ENCODE results near the gene ECT2.
"Not testable (repeated sequence)": the region's sequence is repeated elsewhere in the genome, so short reads cannot be mapped to it uniquely, and the experiment has no call there.

Gene ECT2

GRCh38 chr3:172856795-172857742 is 106.5 kb downstream of the ECT2 start:
- Histone ChIP-seq H3K9ac (no peak overlapping the region), H3K4me3 (IDR thresholded peaks at IDR 0.05; ENCODE audit: insufficient read depth, low read depth, low read length) (no peak overlapping the region), H3K4me2 (no peak overlapping the region), H3K79me2 (ENCODE audit: insufficient read depth, low read depth) (no peaks in the 10 kb centered on the region), H2AFZ (ENCODE audit: low read depth) (no peak overlapping the region), H3K36me3 (ENCODE audit: insufficient read depth) (no peaks in the 10 kb centered on the region), H3K4me1 (ENCODE audit: low read depth, poor library complexity, severe bottlenecking) (no peaks in the 10 kb centered on the region), H3K27me3 (ENCODE audit: insufficient read depth, low read depth) (no peaks in the 10 kb centered on the region), H4K20me1 (ENCODE audit: insufficient read depth) (no peaks in the 10 kb centered on the region), H3K27ac (no peak overlapping the region)
- TF ChIP-seq CTCF (conservative IDR thresholded peaks at IDR 0.05; ENCODE audit: low read depth, low read length): no peak

- Histone ChIP-seq H3K4me3 (IDR thresholded peaks at IDR 0.05; ENCODE audit: insufficient read depth, low read depth, low read length) (no peak overlapping the region), H3K27me3 (ENCODE audit: insufficient read depth, low read depth) (no peaks in the 10 kb centered on the region), H3K79me2 (ENCODE audit: insufficient read depth, low read depth) (no peaks in the 10 kb centered on the region), H3K4me2 (no peak overlapping the region), H3K36me3 (ENCODE audit: insufficient read depth) (no peaks in the 10 kb centered on the region), H3K9ac (no peak overlapping the region), H3K4me1 (ENCODE audit: low read depth, poor library complexity, severe bottlenecking) (no peaks in the 10 kb centered on the region), H2AFZ (ENCODE audit: low read depth) (no peak overlapping the region), H3K27ac (no peak overlapping the region), H4K20me1 (ENCODE audit: insufficient read depth) (no peaks in the 10 kb centered on the region)
- no peak for TF ChIP-seq CTCF (conservative IDR thresholded peaks at IDR 0.05; ENCODE audit: low read depth, low read length)
These were observed 108.5 kb downstream of the ECT2 start for GRCh38 chr3:172859041-172859440.

- H3K4me1 ChIP-seq (ENCODE audit: low read depth, poor library complexity, severe bottlenecking); H3K27me3 ChIP-seq (ENCODE audit: insufficient read depth, low read depth); H3K4me3 ChIP-seq (IDR thresholded peaks at IDR 0.05; ENCODE audit: insufficient read depth, low read depth, low read length); H3K27ac ChIP-seq; H3K79me2 ChIP-seq (ENCODE audit: insufficient read depth, low read depth); H3K36me3 ChIP-seq (ENCODE audit: insufficient read depth); H3K4me2 ChIP-seq; H3K9ac ChIP-seq; H2AFZ ChIP-seq (ENCODE audit: low read depth); H4K20me1 ChIP-seq (ENCODE audit: insufficient read depth): not testable (repeated sequence)
These were observed 116.3 kb downstream of the ECT2 start for GRCh38 chr3:172866726-172867350.

- no peak overlapping the region for H3K27ac ChIP-seq
- H3K4me1 ChIP-seq (ENCODE audit: low read depth, poor library complexity, severe bottlenecking): no peaks in the 10 kb centered on the region
- no peak overlapping the region for H3K4me3 ChIP-seq (IDR thresholded peaks at IDR 0.05; ENCODE audit: insufficient read depth, low read depth, low read length)
- H3K36me3 ChIP-seq (ENCODE audit: insufficient read depth): no peaks in the 10 kb centered on the region
- H3K4me2 ChIP-seq: no peak overlapping the region
- no peak for TF ChIP-seq CTCF (conservative IDR thresholded peaks at IDR 0.05; ENCODE audit: low read depth, low read length)
- H3K79me2 ChIP-seq (ENCODE audit: insufficient read depth, low read depth): no peaks in the 10 kb centered on the region
- no peak overlapping the region for H3K9ac ChIP-seq
- no peaks in the 10 kb centered on the region for H4K20me1 ChIP-seq (ENCODE audit: insufficient read depth)
- H2AFZ ChIP-seq (ENCODE audit: low read depth): no peak overlapping the region
- no peaks in the 10 kb centered on the region for H3K27me3 ChIP-seq (ENCODE audit: insufficient read depth, low read depth)
These were observed 118.2 kb downstream of the ECT2 start for GRCh38 chr3:172868582-172869200.

Data from KMS-11 (cell line).